Measurements from ENCODE around the gene ZP1. TPM values are rescaled to one million over a fixed set of nuclear protein-coding genes. Genes with fewer than 3 reads are reported as not detected.
"Not testable (repeated sequence)": the region's sequence is repeated elsewhere in the genome, so short reads cannot be mapped to it uniquely, and the experiment has no call there.

ZP1 gene
- total and polyA plus RNA-seq, 2 of the 8 experiments (the other 6 are each of a cell fraction or from before 2014, with no cell fraction given): not detected

DNA sequence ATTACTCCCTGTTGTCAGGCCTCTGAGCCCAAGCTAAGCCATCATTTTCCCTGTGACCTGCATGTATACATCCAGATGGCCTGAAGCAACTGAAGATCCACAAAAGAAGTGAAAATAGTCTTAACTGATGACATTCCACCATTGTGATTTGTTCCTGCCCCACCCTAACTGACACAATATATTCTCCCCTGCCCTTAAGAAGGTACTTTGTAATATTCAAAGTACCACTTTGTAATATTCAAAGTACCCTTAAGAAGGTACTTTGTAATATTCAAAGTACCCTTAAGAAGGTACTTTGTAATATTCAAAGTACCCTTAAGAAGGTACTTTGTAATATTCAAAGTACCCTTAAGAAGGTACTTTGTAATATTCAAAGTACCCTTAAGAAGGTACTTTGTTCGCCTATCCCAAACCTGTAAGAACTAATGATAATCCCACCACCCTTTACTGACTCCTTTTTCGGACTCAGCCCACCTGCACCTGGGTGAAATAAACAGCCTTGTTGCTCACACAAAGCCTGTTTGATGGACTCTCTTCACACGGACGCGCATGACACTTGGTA is 43.5 kb upstream of the ZP1 start:
- H3K4me3 ChIP-seq (ENCODE audit: extremely low read depth in 1 of 4, insufficient read depth in 2 of 4, low read depth in 3 of 4, low read length in 4 of 4); H3K56ac ChIP-seq (replicated peaks; ENCODE audit: insufficient read length, low read depth, low read length); H4K8ac ChIP-seq (ENCODE audit: extremely low read depth, insufficient read depth, low read length); H3K14ac ChIP-seq (ENCODE audit: insufficient read length); POLR2A ChIA-PET (ENCODE audit: partially characterized antibody); FAIRE-seq; H2BK20ac ChIP-seq (ENCODE audit: low read length); H3K4me1 ChIP-seq (replicated peaks in 1 of 4; ENCODE audit: control insufficient read depth in 3 of 4, insufficient read depth in 4 of 4, low read length in 3 of 4); H3K27me3 ChIP-seq (replicated peaks in 1 of 4; ENCODE audit: control insufficient read depth in 3 of 4, extremely low read depth in 1 of 4, insufficient read depth in 3 of 4, low read length in 3 of 4); DNase-seq (ENCODE audit: low read depth in 1 of 2, low spot score in 2 of 2); H2AK5ac ChIP-seq (ENCODE audit: low read depth, low read length); H2BK15ac ChIP-seq (ENCODE audit: low read length); H3K9ac ChIP-seq (replicated peaks in 1 of 4; ENCODE audit: extremely low read depth in 1 of 4, low read depth in 3 of 4, low read length in 3 of 4); H3K27ac ChIP-seq (ENCODE audit: low read depth, low read length); H3K9me3 ChIP-seq (ENCODE audit: insufficient read depth in 2 of 2, low read depth in 1 of 2, low read length in 1 of 2); H4K5ac ChIP-seq (ENCODE audit: insufficient read length, low read depth, low read length); H4K91ac ChIP-seq (replicated peaks; ENCODE audit: insufficient read length, low read length); H2BK120ac ChIP-seq (replicated peaks; ENCODE audit: low read depth, low read length); H3K23me2 ChIP-seq (ENCODE audit: low read depth, low read length); H3K79me2 ChIP-seq (ENCODE audit: control insufficient read depth in 1 of 2, insufficient read depth in 2 of 2, low read length in 2 of 2); H4K20me1 ChIP-seq (replicated peaks in 1 of 2; ENCODE audit: control insufficient read depth in 1 of 2, insufficient read depth in 2 of 2, low read length in 2 of 2); H3K36me3 ChIP-seq (ENCODE audit: control insufficient read depth in 2 of 4, insufficient read depth in 4 of 4, low read length in 3 of 4); H3K4ac ChIP-seq (replicated peaks; ENCODE audit: insufficient read length, low read depth, low read length); H2AFZ ChIP-seq (ENCODE audit: low read length); H3K4me2 ChIP-seq (ENCODE audit: insufficient read depth in 1 of 2, low read depth in 2 of 2, low read length in 2 of 2); H2BK12ac ChIP-seq (ENCODE audit: low read depth, low read length); H2BK5ac ChIP-seq (ENCODE audit: low read depth, low read length); H3K79me1 ChIP-seq (ENCODE audit: low read depth, low read length); H3K23ac ChIP-seq (ENCODE audit: insufficient read length); H3K18ac ChIP-seq (ENCODE audit: extremely low read depth, low read length): not testable (repeated sequence)
- 93% methylated on average over 5 of the region's 5 CpGs; no CpG with 5 or more reads in 1 of the 2 experiments for WGBS, 2 experiments (ENCODE audit: extremely low coverage in 1 of 2, insufficient coverage in 1 of 2, insufficient read length in 1 of 2, insufficient replicate concordance in 2 of 2, low coverage in 1 of 2, low lambda C conversion rate in 2 of 2, missing lambda C conversion rate in 1 of 2)
- CTCF ChIA-PET (ENCODE audit: partially characterized antibody): interaction anchor here (1.3 to 18.0 kb wide), 5 partner anchors 8 to 76 kb away, joined by 4 to 522 read pairs (median 6); partner anchors contain the start of gene PRPF19
